ENCODE results near the gene STAT6. TPM values are rescaled to one million over a fixed set of nuclear protein-coding genes. Genes with fewer than 3 reads are reported as not detected.
"Not testable (repeated sequence)": the region's sequence is repeated elsewhere in the genome, so short reads cannot be mapped to it uniquely, and the experiment has no call there.

Gene STAT6
- total and polyA plus RNA-seq, 10 of the 15 experiments (the other 5 are each of a cell fraction or from before 2014, with no cell fraction given), result 14.2 to 176 (median 89.6) TPM

DNA sequence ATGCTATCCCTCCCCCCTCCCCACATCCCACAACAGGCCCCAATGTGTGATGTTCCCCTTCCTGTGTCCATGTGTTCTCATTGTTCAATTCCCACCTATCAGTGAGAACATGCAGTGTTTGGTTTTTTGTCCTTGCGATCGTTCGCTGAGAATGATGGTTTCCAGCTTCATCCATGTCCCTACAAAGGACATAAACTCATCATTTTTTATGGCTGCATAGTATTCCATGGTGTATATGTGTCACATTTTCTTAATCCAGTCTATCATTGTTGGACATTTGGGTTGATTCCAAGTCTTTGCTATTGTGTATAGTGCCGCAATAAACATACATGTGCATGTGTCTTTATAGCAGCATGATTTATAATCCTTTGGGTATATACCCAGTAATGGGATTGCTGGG lies 58.0 kb downstream of the STAT6 start:
- POLR2A ChIA-PET; in situ Hi-C loops (cut with MboI): not testable (repeated sequence)
- CTCF ChIA-PET, result interaction anchor here (1.3 to 2.0 kb wide), 3 partner anchors 8 to 16 kb away, joined by 4 to 5 read pairs (median 5); no protein-coding TSS in a partner anchor

DNA sequence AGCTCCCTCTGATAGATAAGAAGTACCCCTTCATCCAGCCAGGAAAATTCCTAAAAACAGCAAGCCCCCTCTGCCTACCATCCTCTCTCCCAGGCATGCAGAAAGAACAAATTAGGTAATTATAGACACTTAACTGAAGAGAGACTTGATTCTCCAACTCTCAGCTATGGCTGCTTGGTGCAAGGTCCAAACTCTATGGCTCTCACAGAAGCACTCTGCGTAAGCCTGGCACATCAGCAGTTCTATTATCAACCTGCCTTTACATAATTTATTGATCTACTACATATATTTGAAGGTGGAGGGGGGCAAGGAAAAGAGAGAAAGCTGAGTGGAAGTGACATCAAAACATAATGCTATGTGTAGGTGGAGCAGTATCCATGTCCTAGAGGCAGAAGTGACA lies 60.2 kb downstream of the STAT6 start:
- no peak overlapping the region for H3K9ac ChIP-seq (ENCODE audit: control insufficient read depth, insufficient read depth, low read length)
- H3K4me3 ChIP-seq, result no peak overlapping the region
- CTCF ChIA-PET, result interaction anchor here (1.1 to 2.0 kb wide), 9 partner anchors 10 to 61 kb away, joined by 3 to 7 read pairs (median 3); no protein-coding TSS in a partner anchor
- intact Hi-C loops (cut with micrococcal nuclease; ENCODE audit: unreplicated experiment), result no loop called here
- no peaks in the 10 kb centered on the region for H3K27me3 ChIP-seq (replicated peaks in 1 of 2; ENCODE audit: control insufficient read depth in 2 of 2, insufficient read depth in 2 of 2, low read length in 1 of 2)
- no peaks in the 10 kb centered on the region for H4K20me1 ChIP-seq (ENCODE audit: control insufficient read depth, insufficient read depth)
- WGBS (ENCODE audit: insufficient coverage, insufficient replicate concordance, low lambda C conversion rate, missing lambda C conversion rate), result 89% methylated on average over 1 of the region's 1 CpG
- SMC1A ChIA-PET (ENCODE audit: uncharacterized antibody, unreplicated experiment), result interaction anchor here (1.1 kb wide), 2 partner anchors 8 to 42 kb away, joined by 3 to 4 read pairs; no protein-coding TSS in a partner anchor
- FAIRE-seq, result no peak
- TF ChIP-seq, protein P1, sequence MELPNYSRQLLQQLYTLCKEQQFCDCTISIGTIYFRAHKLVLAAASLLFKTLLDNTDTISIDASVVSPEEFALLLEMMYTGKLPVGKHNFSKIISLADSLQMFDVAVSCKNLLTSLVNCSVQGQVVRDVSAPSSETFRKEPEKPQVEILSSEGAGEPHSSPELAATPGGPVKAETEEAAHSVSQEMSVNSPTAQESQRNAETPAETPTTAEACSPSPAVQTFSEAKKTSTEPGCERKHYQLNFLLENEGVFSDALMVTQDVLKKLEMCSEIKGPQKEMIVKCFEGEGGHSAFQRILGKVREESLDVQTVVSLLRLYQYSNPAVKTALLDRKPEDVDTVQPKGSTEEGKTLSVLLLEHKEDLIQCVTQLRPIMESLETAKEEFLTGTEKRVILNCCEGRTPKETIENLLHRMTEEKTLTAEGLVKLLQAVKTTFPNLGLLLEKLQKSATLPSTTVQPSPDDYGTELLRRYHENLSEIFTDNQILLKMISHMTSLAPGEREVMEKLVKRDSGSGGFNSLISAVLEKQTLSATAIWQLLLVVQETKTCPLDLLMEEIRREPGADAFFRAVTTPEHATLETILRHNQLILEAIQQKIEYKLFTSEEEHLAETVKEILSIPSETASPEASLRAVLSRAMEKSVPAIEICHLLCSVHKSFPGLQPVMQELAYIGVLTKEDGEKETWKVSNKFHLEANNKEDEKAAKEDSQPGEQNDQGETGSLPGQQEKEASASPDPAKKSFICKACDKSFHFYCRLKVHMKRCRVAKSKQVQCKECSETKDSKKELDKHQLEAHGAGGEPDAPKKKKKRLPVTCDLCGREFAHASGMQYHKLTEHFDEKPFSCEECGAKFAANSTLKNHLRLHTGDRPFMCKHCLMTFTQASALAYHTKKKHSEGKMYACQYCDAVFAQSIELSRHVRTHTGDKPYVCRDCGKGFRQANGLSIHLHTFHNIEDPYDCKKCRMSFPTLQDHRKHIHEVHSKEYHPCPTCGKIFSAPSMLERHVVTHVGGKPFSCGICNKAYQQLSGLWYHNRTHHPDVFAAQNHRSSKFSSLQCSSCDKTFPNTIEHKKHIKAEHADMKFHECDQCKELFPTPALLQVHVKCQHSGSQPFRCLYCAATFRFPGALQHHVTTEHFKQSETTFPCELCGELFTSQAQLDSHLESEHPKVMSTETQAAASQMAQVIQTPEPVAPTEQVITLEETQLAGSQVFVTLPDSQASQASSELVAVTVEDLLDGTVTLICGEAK (IDR thresholded peaks at IDR 0.05; ENCODE audit: borderline replicate concordance), result no peak
- TF ChIP-seq CBX3 (IDR thresholded peaks at IDR 0.05; ENCODE audit: borderline replicate concordance, low read depth) (no peak), CHD1 (IDR thresholded peaks at IDR 0.05; ENCODE audit: low read depth, low read length) (no peak), SIX5 (IDR thresholded peaks at IDR 0.05; ENCODE audit: low read depth, low read length, severe bottlenecking) (no peak), CHD4 (IDR thresholded peaks at IDR 0.05) (no peak), NR2C1 (IDR thresholded peaks at IDR 0.05) (no peak), PAX5 (IDR thresholded peaks at IDR 0.05; ENCODE audit: borderline replicate concordance, low read depth, low read length) (no peak), MEF2B (IDR thresholded peaks at IDR 0.05; ENCODE audit: partially characterized antibody, poor library complexity, severe bottlenecking) (no peak), RELA (IDR thresholded peaks at IDR 0.05; ENCODE audit: borderline replicate concordance, partially characterized antibody) (no peak), DPF2 (IDR thresholded peaks at IDR 0.05) (no peak)
- H3K4me1 ChIP-seq (ENCODE audit: control insufficient read depth, insufficient read depth, low read length), result peaks cover 15% of the 10 kb centered on the region
- H3K27ac ChIP-seq (ENCODE audit: control insufficient read depth, insufficient read depth), result no peak overlapping the region
- no peaks in the 10 kb centered on the region for H3K9me3 ChIP-seq (replicated peaks; ENCODE audit: control insufficient read depth, insufficient read depth, low read length)
- H2AFZ ChIP-seq (ENCODE audit: control insufficient read depth, low read depth, low read length), result no peak overlapping the region
- no peak for DNase-seq (ENCODE audit: low read depth, low spot score)
- in situ Hi-C loops (cut with MboI), result no loop called here
- POLR2A ChIA-PET, result no interaction called here
- H3K79me2 ChIP-seq (ENCODE audit: control insufficient read depth, insufficient read depth, low read length), result no peaks in the 10 kb centered on the region
- no peak for ATAC-seq
- H3K36me3 ChIP-seq (ENCODE audit: control insufficient read depth in 2 of 2, insufficient read depth in 2 of 2, low read length in 1 of 2), result no peaks in the 10 kb centered on the region
- no peak overlapping the region for H3K4me2 ChIP-seq (ENCODE audit: control insufficient read depth, insufficient read depth)
- BruUV-seq (replicated peaks), result no TSS peak
- RAD21 ChIA-PET (ENCODE audit: unreplicated experiment), result no interaction called here

More for the DNA sequence above, 58.0 kb downstream of the STAT6 start:
- ATAC-seq; H3K27ac ChIP-seq (ENCODE audit: control insufficient read depth, insufficient read depth); BruUV-seq (replicated peaks); H3K4me2 ChIP-seq (ENCODE audit: control insufficient read depth, insufficient read depth); H4K20me1 ChIP-seq (ENCODE audit: control insufficient read depth, insufficient read depth); H3K4me1 ChIP-seq (ENCODE audit: control insufficient read depth, insufficient read depth, low read length); H3K79me2 ChIP-seq (ENCODE audit: control insufficient read depth, insufficient read depth, low read length); H3K9ac ChIP-seq (ENCODE audit: control insufficient read depth, insufficient read depth, low read length); H2AFZ ChIP-seq (ENCODE audit: control insufficient read depth, low read depth, low read length); DNase-seq (ENCODE audit: low read depth, low spot score); H3K9me3 ChIP-seq (replicated peaks; ENCODE audit: control insufficient read depth, insufficient read depth, low read length); H3K4me3 ChIP-seq; H3K36me3 ChIP-seq (ENCODE audit: control insufficient read depth in 2 of 2, insufficient read depth in 2 of 2, low read length in 1 of 2); H3K27me3 ChIP-seq (replicated peaks in 1 of 2; ENCODE audit: control insufficient read depth in 2 of 2, insufficient read depth in 2 of 2, low read length in 1 of 2); SMC1A ChIA-PET (ENCODE audit: uncharacterized antibody, unreplicated experiment); intact Hi-C loops (cut with micrococcal nuclease; ENCODE audit: unreplicated experiment); FAIRE-seq: not testable (repeated sequence)
- 97% methylated on average over 4 of the region's 4 CpGs for WGBS (ENCODE audit: insufficient coverage, insufficient replicate concordance, low lambda C conversion rate, missing lambda C conversion rate)
- RAD21 ChIA-PET (ENCODE audit: unreplicated experiment), result interaction anchor here (0.6 kb wide), 1 partner anchor 296 kb away, joined by 3 read pairs; no protein-coding TSS in a partner anchor
